C1 segment of cervical spinal cord (tissue), 14 donors: Measurements from ENCODE around the gene CDHR4.

Experiments used
- DNase-seq, 14 donors: peaks; one replicate each; lab custom pipeline; 2025; lab: John Stamatoyannopoulos, UW

Gene CDHR4

DNA sequence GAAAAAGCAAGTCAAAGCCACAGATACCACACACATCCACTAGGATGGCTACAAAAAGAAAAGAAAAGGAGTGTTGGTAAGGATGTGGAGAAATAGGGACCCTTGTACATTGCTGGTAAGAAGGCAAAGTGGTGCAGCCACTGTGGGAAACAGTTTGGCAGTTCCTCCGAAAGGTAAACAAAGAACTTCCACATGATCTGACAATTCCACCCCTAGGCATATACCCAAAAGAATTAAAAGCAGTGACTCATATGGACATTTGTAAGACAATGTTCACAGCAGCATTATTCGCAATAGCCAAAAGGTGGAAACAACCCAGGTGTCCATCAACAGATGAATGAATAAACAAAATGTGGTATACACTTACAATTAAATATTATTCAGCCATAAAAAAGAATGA lies 53.7 kb downstream of the CDHR4 start:
- DNase-seq, result no peak
